DMS153 treated with DMSO at 0.1 percent for 48 hours (cell line): ENCODE data around the gene HMX2.

Experiments used
- DNase-seq: peaks from one replicate; lab custom pipeline; 2025; ENCODE audit not compliant: unreplicated experiment; lab: John Stamatoyannopoulos, UW

Gene HMX2

GRCh38 chr10:123147635-123148413, at the start of gene HMX2:
HMX2 (plus strand) TSS chr10:123148136; CDS start chr10:123148379, 243 bp downstream.
- peak; percentile 37 for DNase-seq

- no peak for DNase-seq
Measured at GRCh38 chr10:123100030-123100762, 47.7 kb upstream of the HMX2 start.

GRCh38 chr10:123101872-123102271, 46.1 kb upstream of the HMX2 start:
- DNase-seq = no peak

- DNase-seq = no peak
Measured at GRCh38 chr10:123102673-123103072, 45.3 kb upstream of the HMX2 start.

- peak; percentile 20 for DNase-seq
Measured at GRCh38 chr10:123103944-123104343, 44.0 kb upstream of the HMX2 start.

- no peak for DNase-seq
Measured at GRCh38 chr10:123109466-123109865, 38.5 kb upstream of the HMX2 start.

GRCh38 chr10:123117644-123118417, 30.1 kb upstream of the HMX2 start:
- DNase-seq = no peak

- no peak for DNase-seq
Measured at GRCh38 chr10:123119081-123119480, 28.9 kb upstream of the HMX2 start.

GRCh38 chr10:123126246-123126645, 21.7 kb upstream of the HMX2 start:
- no peak for DNase-seq

GRCh38 chr10:123129618-123130271, 18.2 kb upstream of the HMX2 start:
- DNase-seq = no peak

GRCh38 chr10:123132576-123133477, 15.1 kb upstream of the HMX2 start:
- peak; percentile 67 for DNase-seq

GRCh38 chr10:123133541-123134342, 14.2 kb upstream of the HMX2 start:
- DNase-seq = no peak

GRCh38 chr10:123134343-123134914, 13.5 kb upstream of the HMX2 start:
- no peak for DNase-seq

GRCh38 chr10:123134915-123135414, 13.0 kb upstream of the HMX2 start:
- no peak for DNase-seq

- DNase-seq = no peak
Measured at GRCh38 chr10:123135415-123136141, 12.4 kb upstream of the HMX2 start, which contains the start of gene HMX3. HMX3 (plus strand) TSS chr10:123135970; CDS start chr10:123136051, 81 bp downstream.

- DNase-seq = no peak
Measured at GRCh38 chr10:123136221-123136805, 11.6 kb upstream of the HMX2 start.

- no peak for DNase-seq
Measured at GRCh38 chr10:123136806-123137642, 10.9 kb upstream of the HMX2 start.
